Hematopoietic multipotent progenitor cell treated with erythropoietin and hydrocortisone succinate and interleukin-3 and kit ligand, for 8 days (in vitro differentiated cells): ENCODE data around the gene MMP11.

Experiments used
- DNase-seq: peaks from one replicate; pipeline ENCODE4 v3.0.0-alpha.2; 2015

MMP11 gene

DNA sequence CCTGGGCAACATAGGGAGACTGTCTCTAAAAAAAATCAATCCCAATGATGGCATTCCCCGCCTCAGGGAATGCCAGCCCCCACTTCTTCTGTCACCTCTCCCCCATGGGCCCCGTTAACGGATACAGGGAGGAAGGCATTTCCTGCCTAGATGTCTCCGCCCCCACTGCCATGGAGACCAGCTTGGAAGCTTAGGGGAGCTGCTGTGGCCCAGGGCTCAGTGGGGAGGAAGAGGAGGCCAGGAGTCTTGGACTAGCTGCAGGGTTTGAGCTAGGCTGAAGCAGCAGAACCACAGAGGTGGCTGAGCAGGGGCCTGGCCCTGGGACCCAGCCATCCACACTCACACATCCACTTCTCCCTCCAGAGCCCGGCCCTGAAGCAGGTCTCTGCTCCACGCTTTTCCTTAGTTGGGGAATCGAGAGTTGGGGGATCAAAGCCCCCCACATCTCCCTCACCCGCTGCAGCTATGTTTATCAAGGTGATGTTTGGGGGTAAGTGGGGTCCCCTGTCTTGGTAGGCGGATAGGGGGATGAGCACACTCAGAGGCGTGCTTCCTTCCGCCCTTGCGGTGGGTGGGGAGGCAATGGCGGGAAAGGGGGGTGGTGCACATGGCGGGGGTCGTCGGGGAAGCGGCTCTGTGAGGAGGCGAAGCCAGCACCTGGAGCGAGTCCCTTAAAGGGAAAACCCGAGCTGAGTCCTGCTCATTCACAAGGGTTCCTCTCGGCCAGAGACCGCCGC, 9.6 kb upstream of the MMP11 start, which contains the start of gene C22orf15:
C22orf15 (plus strand) TSS at position 149 of the 737 bp plus-strand sequence; CDS start at position 466, 317 bp downstream.
- peak; percentile 30 for DNase-seq

DNA sequence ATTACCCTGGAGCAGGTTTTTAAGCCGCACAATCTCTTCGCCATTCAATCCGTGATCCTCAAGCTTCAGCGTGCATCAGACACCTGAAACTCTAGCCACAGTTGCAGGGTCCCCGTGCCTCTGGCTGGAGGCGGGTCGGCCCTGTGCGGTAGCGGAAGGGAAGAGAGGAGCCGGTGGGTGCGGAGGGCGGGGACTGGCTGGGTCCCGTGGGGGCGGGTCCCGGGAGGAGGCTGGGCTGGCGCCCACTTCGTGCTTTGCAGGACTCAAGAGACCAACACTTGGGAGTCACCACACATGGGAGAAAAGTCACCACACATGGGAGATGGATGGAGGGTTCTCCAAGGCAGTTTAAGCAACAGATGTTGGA, 9.1 kb upstream of the MMP11 start:
- DNase-seq: no peak

DNA sequence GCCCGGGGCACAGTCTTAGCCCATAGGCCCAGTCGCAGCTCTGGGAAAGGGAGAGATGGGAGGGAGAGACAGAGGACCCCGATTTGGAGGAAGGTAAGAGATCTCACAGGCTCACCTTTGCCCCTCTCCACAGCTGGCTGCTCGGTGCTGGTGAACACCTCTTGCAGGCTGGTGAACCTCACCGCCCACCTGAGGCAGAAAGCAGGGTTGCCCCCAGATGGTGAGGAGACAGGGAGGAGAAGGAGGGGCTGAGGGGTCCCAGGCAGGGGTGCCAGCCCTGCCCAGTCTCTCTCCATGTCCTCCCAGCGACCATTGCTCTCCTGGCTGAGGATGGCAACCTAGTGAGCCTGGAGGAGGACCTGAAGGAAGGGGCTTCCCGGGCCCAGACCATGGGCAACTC, 8.7 kb upstream of the MMP11 start:
- no peak for DNase-seq

- no peak for DNase-seq
Measured at GRCh38 chr22:23764899-23765881, 7.5 kb upstream of the MMP11 start.

DNA sequence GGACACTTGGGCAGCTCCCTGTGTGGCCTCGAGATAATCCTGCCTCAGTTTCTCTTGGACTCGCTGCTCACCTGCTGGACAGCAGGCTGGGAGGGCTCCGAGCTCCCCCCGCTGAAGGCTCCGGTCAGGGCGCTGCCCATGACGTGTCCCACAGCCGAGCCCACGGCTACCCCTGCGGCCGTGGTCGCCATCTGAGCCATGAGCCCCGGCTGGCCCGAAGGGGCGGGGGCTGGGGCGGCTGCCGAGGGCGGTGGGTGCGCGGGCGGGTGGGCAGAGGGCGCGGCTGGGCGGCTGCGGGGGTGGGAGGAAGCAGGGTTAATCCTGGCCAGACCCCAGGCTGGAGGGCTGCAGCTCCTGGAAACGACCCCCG, 5.4 kb upstream of the MMP11 start:
- DNase-seq: no peak

DNA sequence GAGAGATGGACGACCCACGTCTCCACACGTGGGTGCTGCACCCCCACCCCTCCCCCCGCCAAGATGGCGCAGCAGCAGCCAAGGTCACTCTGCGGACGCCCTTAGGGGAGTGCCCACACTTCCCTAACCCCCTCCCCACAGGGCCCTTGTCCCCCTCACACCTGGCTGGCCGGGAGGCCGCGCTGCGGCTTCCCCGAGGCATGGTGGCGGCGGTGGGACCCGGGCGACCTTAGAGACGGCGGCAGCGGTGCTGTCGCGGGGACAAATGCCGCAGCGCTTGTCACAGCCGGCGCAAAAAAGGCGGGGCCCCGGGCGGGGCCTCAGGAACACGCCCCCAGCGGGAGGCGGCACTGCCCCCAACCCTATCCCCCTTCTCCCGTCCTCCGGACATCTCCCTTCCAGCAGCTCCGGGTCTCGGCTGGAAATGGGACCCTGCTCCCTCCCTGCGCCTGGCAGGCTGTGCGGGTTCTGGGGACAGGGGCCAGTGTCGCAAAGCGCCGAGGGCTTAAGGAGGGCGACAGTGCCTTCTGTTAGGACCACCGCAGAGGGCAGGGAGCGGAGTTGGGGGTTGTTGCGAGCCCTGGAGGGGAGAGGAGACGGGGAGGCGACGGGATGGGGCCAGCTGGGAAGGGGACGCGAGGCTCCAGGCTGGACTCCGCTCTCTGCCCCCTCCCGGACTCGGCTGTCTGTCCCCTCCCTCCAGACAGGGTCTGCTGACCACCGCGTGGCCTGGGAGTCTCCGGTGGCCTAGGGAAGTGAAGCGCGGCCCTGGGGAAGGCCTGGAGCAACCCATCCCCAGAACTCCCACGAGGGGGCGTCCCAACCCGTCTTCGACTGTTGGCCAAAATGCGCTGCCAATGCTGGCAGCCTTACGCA, 4.7 kb upstream of the MMP11 start, which contains the start of gene CHCHD10:
CHCHD10 (minus strand) TSS at position 300 of the 876 bp plus-strand sequence; CDS start at position 202, 98 bp downstream.
- DNase-seq: peak; percentile 83

DNA sequence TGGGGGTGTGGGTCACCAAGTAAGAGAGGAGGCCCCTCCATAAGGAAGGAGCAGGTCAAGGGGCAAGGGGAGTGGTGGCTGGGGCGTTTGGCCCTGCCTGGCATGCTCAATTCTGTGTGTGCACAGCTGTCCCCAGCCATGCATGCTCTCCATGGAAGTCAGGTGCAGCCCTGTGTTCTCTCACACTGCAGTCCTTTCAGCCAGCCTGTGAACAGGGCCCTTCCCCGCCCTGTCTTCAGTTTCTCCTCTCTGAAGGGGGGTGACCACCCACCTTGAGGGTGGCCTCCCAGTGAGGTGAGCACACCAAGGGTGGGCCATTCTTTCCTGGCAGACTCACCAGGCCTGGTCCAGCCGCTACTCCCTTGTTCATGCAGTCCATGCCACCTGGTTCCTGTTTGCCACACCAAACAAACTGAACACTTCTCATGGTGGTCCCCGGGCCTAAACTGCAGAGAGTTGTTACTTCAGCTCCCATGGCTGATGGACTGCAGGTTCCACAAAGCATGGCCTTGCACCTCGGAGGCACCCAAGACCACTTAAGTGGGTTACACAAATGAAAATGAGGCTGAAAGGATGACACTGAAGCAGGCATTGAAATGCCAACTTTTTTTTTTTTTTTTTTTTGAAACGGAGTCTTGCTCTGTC, 3.2 kb upstream of the MMP11 start:
- no peak for DNase-seq

DNA sequence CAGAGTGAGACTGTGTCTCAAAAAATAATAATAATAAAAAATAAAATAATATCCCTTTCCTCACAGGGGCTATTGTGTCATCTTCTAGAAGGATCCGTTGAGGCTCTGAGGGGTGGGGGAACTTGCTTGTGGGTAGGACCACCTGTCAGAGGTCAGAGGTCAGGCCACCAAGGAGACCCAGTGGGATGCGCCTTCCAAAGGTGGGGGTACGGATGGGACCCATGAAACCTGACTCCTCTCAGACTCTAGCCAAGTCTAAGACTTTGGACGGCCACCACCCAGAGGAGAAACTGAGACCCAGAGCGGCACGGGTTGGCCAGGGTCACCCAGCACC, 367 bp upstream of the MMP11 start:
- DNase-seq: no peak

GRCh38 chr22:23773483-23774113, 949 bp downstream of the MMP11 start:
- no peak for DNase-seq

DNA sequence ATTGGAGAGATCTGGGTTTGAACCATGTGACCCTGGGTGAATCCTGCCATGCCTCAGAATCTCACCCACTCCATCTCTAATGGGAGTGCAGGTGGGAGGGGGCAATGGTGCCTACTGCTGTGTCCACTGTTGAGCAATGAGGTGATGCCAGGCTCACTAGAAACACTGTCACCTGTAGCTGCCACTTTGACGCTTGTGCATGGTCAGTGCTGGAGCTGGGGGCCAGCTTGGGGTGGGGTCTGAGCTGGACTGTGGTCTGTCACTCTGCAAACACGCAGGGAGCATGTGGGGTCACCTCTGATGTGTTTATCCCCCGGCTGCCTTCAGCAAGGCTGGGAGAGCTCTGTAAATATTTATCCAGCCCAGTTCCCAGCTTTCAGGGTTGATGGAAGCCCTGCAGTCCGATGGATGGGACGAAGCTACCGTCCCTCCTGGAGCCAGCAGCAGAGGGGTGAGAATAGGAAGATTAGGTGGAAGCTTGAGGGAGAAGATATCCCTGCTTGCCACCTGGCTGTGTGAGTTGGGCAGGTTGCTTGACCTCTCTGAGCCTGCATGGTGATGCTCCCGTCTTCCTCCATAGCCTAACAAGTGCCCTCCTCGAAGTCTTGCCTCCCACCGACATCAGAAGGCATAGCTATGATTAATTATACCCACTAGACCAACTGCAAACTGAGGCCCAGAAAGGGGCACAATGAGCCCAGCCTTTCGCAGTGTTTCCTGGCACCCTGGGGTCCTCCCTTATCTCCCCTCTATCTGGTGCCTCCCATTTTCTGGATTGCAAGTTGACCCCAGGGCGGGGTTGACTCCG, 1.7 kb downstream of the MMP11 start:
- no peak for DNase-seq

DNA sequence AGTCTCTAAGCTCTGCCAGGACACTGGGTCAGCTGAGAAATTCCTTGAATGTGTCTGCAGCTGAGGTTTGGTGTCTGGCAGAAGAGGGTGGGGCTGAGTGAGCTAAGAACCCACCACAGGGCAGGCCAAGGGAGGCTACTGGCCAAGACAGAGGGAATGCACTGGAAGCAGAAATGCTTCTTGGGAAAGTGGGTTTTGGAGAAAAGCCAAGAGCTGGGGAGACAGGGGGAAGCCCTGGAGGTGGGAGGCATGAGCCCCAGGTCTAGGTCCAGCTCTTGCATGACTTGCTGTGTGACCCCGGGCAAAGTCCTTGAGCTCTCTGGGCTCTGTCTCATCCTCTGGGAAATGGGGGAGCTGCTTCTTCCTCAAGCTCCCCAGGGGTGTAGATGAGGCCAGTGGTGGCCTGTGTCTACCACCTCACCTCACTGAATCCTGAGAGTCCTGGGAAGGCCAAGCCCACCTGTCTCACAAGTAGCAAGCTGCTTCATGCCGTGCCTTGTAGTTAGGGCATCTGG, 2.3 kb downstream of the MMP11 start:
- no peak for DNase-seq

DNA sequence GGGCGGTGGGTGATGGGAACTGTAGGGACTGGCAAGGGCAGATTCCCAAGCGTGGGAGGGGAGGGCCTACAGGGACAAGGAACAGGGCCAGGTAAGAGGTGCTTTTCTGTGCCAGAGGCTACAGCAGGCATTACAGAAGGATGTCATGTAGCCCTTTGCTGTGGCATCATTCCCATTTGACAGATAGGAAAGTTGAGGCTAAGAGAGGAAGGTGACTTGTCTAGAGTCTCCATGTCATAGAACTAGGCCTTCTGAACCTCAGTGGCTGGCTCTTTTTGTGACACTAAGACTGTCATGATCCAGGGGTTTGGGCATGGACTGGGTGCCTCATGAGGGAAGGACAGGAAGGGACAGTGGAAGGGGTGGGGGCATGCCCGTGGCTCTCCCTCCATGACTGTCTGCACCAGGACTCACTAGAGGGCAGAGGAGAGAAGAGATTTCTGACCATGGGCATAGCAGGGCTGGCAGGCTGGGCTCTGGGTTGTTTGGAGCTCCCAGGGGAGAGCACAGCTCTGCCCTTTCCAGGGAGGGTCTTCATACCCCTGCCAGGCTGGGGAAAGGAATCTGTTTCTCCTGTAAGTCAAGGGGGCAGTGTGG, 3.2 kb downstream of the MMP11 start:
- DNase-seq: no peak

GRCh38 chr22:23777776-23778576, 5.3 kb downstream of the MMP11 start:
- DNase-seq: no peak

DNA sequence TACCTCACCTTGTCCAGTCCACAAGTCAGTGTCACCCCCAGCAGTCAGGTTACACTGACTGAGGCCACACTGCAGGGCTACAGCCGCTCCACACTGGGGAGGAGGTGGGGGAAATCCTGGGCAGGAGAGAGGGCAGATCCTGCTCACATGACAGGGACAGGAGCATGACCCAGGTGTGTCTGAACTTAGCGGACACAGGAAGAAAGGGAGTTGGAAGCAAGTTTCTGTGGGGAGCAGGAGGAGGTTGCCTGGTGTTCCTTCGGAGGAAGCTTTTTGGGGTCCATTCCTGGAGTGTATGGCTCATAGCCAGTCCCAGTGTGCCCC, 5.9 kb downstream of the MMP11 start:
- DNase-seq: no peak

- no peak for DNase-seq
Measured at GRCh38 chr22:23779083-23779482, 6.4 kb downstream of the MMP11 start.

GRCh38 chr22:23779731-23780130, 7.1 kb downstream of the MMP11 start:
- DNase-seq: no peak

DNA sequence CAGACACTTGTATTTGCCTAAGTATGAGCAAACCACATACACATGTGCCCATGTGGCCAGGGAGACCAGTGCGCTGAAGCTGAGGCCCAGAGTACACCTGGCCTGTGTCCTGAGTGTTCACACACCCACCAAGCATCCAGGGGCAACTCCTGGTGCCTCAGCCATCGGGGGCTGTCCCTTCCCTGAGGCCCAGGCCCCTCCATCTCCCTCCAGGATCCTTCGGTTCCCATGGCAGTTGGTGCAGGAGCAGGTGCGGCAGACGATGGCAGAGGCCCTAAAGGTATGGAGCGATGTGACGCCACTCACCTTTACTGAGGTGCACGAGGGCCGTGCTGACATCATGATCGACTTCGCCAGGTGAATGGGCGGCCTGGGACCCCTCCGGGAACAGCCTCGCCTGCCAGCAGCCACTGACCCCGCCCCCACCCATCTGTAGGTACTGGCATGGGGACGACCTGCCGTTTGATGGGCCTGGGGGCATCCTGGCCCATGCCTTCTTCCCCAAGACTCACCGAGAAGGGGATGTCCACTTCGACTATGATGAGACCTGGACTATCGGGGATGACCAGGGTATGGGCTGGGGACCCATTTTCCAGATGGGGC, 7.6 kb downstream of the MMP11 start:
- DNase-seq: no peak

DNA sequence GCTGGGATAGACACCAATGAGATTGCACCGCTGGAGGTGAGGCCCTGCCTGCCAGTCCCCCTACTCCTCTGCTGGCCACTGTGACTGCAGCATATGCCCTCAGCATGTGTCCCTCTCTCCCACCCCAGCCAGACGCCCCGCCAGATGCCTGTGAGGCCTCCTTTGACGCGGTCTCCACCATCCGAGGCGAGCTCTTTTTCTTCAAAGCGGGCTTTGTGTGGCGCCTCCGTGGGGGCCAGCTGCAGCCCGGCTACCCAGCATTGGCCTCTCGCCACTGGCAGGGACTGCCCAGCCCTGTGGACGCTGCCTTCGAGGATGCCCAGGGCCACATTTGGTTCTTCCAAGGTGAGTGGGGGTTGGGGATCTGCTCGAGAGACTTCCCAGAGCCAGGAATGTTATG, 8.4 kb downstream of the MMP11 start:
- no peak for DNase-seq

GRCh38 chr22:23781511-23782183, 9.0 kb downstream of the MMP11 start:
- no peak for DNase-seq
